T-helper 2 cell treated with Interferon-gamma antibody and Interleukin-4, amounts not matched to agents 5 μg/mL and 100 μg/mL, for 36 hours (primary cell): ENCODE data around the gene ADGRL3.
"Not testable (repeated sequence)": the region's sequence is repeated elsewhere in the genome, so short reads cannot be mapped to it uniquely, and the experiment has no call there.

ENCODE experiments used
- DNase-seq: peaks from one replicate; pipeline ENCODE4 v3.0.0; 2021; ENCODE audit warnings: low spot score
- H3K27ac Mint-ChIP-seq: one replicate; pipeline ENCODE4 v1.8.0; 2021; ENCODE audit warnings: mild to moderate bottlenecking, mixed read lengths
- H3K27me3 Mint-ChIP-seq: one replicate; pipeline ENCODE4 v1.8.0; 2021; ENCODE audit warnings: low read depth, mixed read lengths
- H3K36me3 Mint-ChIP-seq: one replicate; pipeline ENCODE4 v1.8.0; 2021; ENCODE audit warnings: low read depth, mixed read lengths
- H3K4me1 Mint-ChIP-seq: one replicate; pipeline ENCODE4 v1.8.0; 2021; ENCODE audit warnings: low read depth, mixed read lengths
- H3K4me3 Mint-ChIP-seq: one replicate; pipeline ENCODE4 v1.8.0; 2022; ENCODE audit warnings: mild to moderate bottlenecking, moderate library complexity, mixed read lengths
- H3K9me3 Mint-ChIP-seq: one replicate; pipeline ENCODE4 v1.8.0; 2021; ENCODE audit warnings: mixed read lengths

ADGRL3 gene

GRCh38 chr4:61318431-61318830 lies 118.3 kb downstream of the ADGRL3 start:
- peaks cover 30% of the 10 kb centered on the region for H3K9me3 Mint-ChIP-seq
- H3K27me3 Mint-ChIP-seq: no peaks in the 10 kb centered on the region
- no peak for DNase-seq
- H3K4me3 Mint-ChIP-seq: no peak overlapping the region
- no peaks in the 10 kb centered on the region for H3K36me3 Mint-ChIP-seq
- H3K27ac Mint-ChIP-seq: no peak overlapping the region
- no peaks in the 10 kb centered on the region for H3K4me1 Mint-ChIP-seq

GRCh38 chr4:61319156-61319555 lies 119.0 kb downstream of the ADGRL3 start:
- H3K27me3 Mint-ChIP-seq: no peaks in the 10 kb centered on the region
- no peaks in the 10 kb centered on the region for H3K36me3 Mint-ChIP-seq
- no peak for DNase-seq
- H3K27ac Mint-ChIP-seq: no peak overlapping the region
- no peak overlapping the region for H3K4me3 Mint-ChIP-seq
- H3K4me1 Mint-ChIP-seq: no peaks in the 10 kb centered on the region
- peaks cover 37% of the 10 kb centered on the region for H3K9me3 Mint-ChIP-seq

GRCh38 chr4:61320154-61320553 lies 120.0 kb downstream of the ADGRL3 start:
- Mint-ChIP-seq H3K27ac (no peak overlapping the region), H3K27me3 (no peaks in the 10 kb centered on the region), H3K4me1 (no peaks in the 10 kb centered on the region), H3K36me3 (no peaks in the 10 kb centered on the region), H3K4me3 (no peak overlapping the region), H3K9me3 (peaks cover 31% of the 10 kb centered on the region)
- no peak for DNase-seq

- Mint-ChIP-seq H3K36me3 (no peaks in the 10 kb centered on the region), H3K27me3 (no peaks in the 10 kb centered on the region), H3K4me3 (no peak overlapping the region), H3K4me1 (no peaks in the 10 kb centered on the region), H3K27ac (no peak overlapping the region), H3K9me3 (peaks cover 30% of the 10 kb centered on the region)
- no peak for DNase-seq
Observed at GRCh38 chr4:61320631-61321030, 120.5 kb downstream of the ADGRL3 start.

- no peaks in the 10 kb centered on the region for H3K36me3 Mint-ChIP-seq
- DNase-seq: no peak
- no peak overlapping the region for H3K27ac Mint-ChIP-seq
- no peaks in the 10 kb centered on the region for H3K4me1 Mint-ChIP-seq
- no peaks in the 10 kb centered on the region for H3K27me3 Mint-ChIP-seq
- H3K9me3 Mint-ChIP-seq: peaks cover 12% of the 10 kb centered on the region
- no peak overlapping the region for H3K4me3 Mint-ChIP-seq
Observed at GRCh38 chr4:61332693-61333092, 132.6 kb downstream of the ADGRL3 start.

GRCh38 chr4:61333490-61333889 lies 133.4 kb downstream of the ADGRL3 start:
- no peak for DNase-seq
- peaks cover 12% of the 10 kb centered on the region for H3K9me3 Mint-ChIP-seq
- no peak overlapping the region for H3K4me3 Mint-ChIP-seq
- no peaks in the 10 kb centered on the region for H3K27me3 Mint-ChIP-seq
- H3K36me3 Mint-ChIP-seq: no peaks in the 10 kb centered on the region
- no peaks in the 10 kb centered on the region for H3K4me1 Mint-ChIP-seq
- no peak overlapping the region for H3K27ac Mint-ChIP-seq

- Mint-ChIP-seq H3K4me3 (no peak overlapping the region), H3K27ac (no peak overlapping the region), H3K9me3 (peaks cover 8% of the 10 kb centered on the region), H3K36me3 (no peaks in the 10 kb centered on the region), H3K4me1 (no peaks in the 10 kb centered on the region), H3K27me3 (no peaks in the 10 kb centered on the region)
- DNase-seq: no peak
Observed at GRCh38 chr4:61335241-61335763, 135.2 kb downstream of the ADGRL3 start.

- Mint-ChIP-seq H3K4me1 (no peaks in the 10 kb centered on the region), H3K27ac (no peak overlapping the region), H3K9me3 (peaks cover 4% of the 10 kb centered on the region), H3K4me3 (no peak overlapping the region), H3K27me3 (no peaks in the 10 kb centered on the region), H3K36me3 (no peaks in the 10 kb centered on the region)
- DNase-seq: no peak
Observed at GRCh38 chr4:61336488-61336887, 136.4 kb downstream of the ADGRL3 start.

- H3K4me1 Mint-ChIP-seq: no peaks in the 10 kb centered on the region
- H3K27ac Mint-ChIP-seq: no peak overlapping the region
- no peak overlapping the region for H3K4me3 Mint-ChIP-seq
- H3K9me3 Mint-ChIP-seq: peaks cover 4% of the 10 kb centered on the region
- H3K27me3 Mint-ChIP-seq: no peaks in the 10 kb centered on the region
- H3K36me3 Mint-ChIP-seq: no peaks in the 10 kb centered on the region
- DNase-seq: no peak
Observed at GRCh38 chr4:61336916-61337315, 136.8 kb downstream of the ADGRL3 start.

- Mint-ChIP-seq H3K4me1 (no peaks in the 10 kb centered on the region), H3K4me3 (no peak overlapping the region), H3K9me3 (peaks cover 8% of the 10 kb centered on the region), H3K27ac (no peak overlapping the region), H3K27me3 (no peaks in the 10 kb centered on the region), H3K36me3 (no peaks in the 10 kb centered on the region)
- DNase-seq: no peak
Observed at GRCh38 chr4:61342061-61342460, 141.9 kb downstream of the ADGRL3 start.

GRCh38 chr4:61350932-61351331 lies 150.8 kb downstream of the ADGRL3 start:
- no peaks in the 10 kb centered on the region for H3K9me3 Mint-ChIP-seq
- no peak overlapping the region for H3K4me3 Mint-ChIP-seq
- H3K4me1 Mint-ChIP-seq: no peaks in the 10 kb centered on the region
- H3K36me3 Mint-ChIP-seq: no peaks in the 10 kb centered on the region
- no peak overlapping the region for H3K27ac Mint-ChIP-seq
- H3K27me3 Mint-ChIP-seq: no peaks in the 10 kb centered on the region
- DNase-seq: no peak

GRCh38 chr4:61356696-61357095 lies 156.6 kb downstream of the ADGRL3 start:
- Mint-ChIP-seq H3K4me3 (no peak overlapping the region), H3K36me3 (no peaks in the 10 kb centered on the region), H3K27ac (no peak overlapping the region), H3K9me3 (peaks cover 11% of the 10 kb centered on the region), H3K27me3 (no peaks in the 10 kb centered on the region), H3K4me1 (no peaks in the 10 kb centered on the region)
- DNase-seq: no peak

- no peaks in the 10 kb centered on the region for H3K27me3 Mint-ChIP-seq
- no peak overlapping the region for H3K4me3 Mint-ChIP-seq
- no peaks in the 10 kb centered on the region for H3K4me1 Mint-ChIP-seq
- no peak overlapping the region for H3K27ac Mint-ChIP-seq
- H3K9me3 Mint-ChIP-seq: peaks cover 11% of the 10 kb centered on the region
- DNase-seq: no peak
- H3K36me3 Mint-ChIP-seq: no peaks in the 10 kb centered on the region
Observed at GRCh38 chr4:61359301-61359700, 159.2 kb downstream of the ADGRL3 start.

GRCh38 chr4:61372817-61373216 lies 172.7 kb downstream of the ADGRL3 start:
- not testable (repeated sequence) for H3K27me3 Mint-ChIP-seq, H3K36me3 Mint-ChIP-seq, H3K27ac Mint-ChIP-seq, H3K9me3 Mint-ChIP-seq, DNase-seq, H3K4me3 Mint-ChIP-seq, H3K4me1 Mint-ChIP-seq

GRCh38 chr4:61373901-61374440 lies 173.8 kb downstream of the ADGRL3 start:
- H3K4me3 Mint-ChIP-seq: no peak overlapping the region
- no peaks in the 10 kb centered on the region for H3K27me3 Mint-ChIP-seq
- H3K4me1 Mint-ChIP-seq: no peaks in the 10 kb centered on the region
- H3K9me3 Mint-ChIP-seq: peaks cover 6% of the 10 kb centered on the region
- no peak for DNase-seq
- no peaks in the 10 kb centered on the region for H3K36me3 Mint-ChIP-seq
- H3K27ac Mint-ChIP-seq: no peak overlapping the region
